Dermis microvascular lymphatic vessel endothelial cell (primary cell): ENCODE results near the gene BCL2A1. TPM values are rescaled to one million over a fixed set of nuclear protein-coding genes. Genes with fewer than 3 reads are reported as not detected.
A peak's percentile ranks its signal among the peaks of the same experiment; 100 is the strongest.
"Not testable (repeated sequence)": the region's sequence is repeated elsewhere in the genome, so short reads cannot be mapped to it uniquely, and the experiment has no call there.

Source experiments
- DNase-seq, 2 donors: peaks; one replicate each; pipeline versions ENCODE4 v3.0.0 to v3.0.0-alpha.2; 2010; ENCODE audit warnings: low read depth in 2 of 2
- total RNA-seq: library from RNA; depleted of rRNA; stranded (reverse); fragments of >200 nt; gene quantifications from 2 replicates; pipeline ENCODE4 v1.2.1, GENCODE V29; 2014

BCL2A1 gene
- 0.13 TPM in 2 replicates for total RNA-seq

- DNase-seq = peak; percentile 8 to 9
These were observed at the start of gene BCL2A1 for GRCh38 chr15:79970624-79971434. BCL2A1 (minus strand) TSS chr15:79971196; CDS start chr15:79971119, 77 bp downstream.

DNA sequence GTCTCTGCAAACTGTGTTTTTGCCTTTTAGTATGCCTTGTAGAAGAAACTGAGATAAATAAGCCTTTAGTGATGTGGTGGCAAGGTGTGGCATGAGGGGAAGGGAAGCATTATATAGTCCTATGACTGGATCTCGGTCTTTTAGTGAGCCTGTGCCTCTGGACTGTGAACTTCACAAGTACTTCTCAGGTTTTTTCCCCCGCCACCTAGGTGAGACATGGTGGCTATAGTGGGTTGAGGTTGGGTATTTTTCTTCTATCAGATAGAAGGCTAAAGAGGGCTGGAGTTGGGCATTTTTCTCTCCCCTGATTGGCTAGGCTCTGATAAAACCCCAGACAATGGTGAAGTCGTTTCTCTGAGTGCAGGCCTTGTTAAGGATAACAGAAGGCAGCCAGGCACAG lies 49.7 kb upstream of the BCL2A1 start:
- no peak for DNase-seq

GRCh38 chr15:80020149-80020548 lies 49.2 kb upstream of the BCL2A1 start:
- DNase-seq = not testable (repeated sequence)

GRCh38 chr15:80019168-80019745 lies 48.3 kb upstream of the BCL2A1 start:
- no peak for DNase-seq

GRCh38 chr15:80017139-80017538 lies 46.1 kb upstream of the BCL2A1 start:
- not testable (repeated sequence) for DNase-seq

DNA sequence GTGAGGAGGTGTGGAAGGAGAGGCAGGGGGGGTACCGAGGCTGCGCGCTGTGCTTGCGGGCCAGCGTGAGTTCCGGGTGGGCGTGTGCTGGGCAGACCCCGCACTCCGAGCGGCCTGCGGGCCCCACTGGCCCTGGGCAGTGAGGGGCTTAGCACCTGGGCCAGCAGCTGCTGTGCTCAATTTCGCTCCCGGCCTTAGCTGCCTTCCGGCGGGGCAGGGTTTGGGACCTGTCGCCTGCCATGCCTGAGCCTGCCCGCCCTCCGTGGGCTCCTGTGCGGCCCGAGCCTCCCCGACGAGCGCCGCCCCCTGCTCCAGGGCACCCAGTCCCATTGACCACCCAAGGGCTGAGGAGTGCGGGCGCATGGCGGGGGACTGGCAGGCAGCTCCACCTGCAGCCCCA lies 45.5 kb upstream of the BCL2A1 start:
- not testable (repeated sequence) for DNase-seq

DNA sequence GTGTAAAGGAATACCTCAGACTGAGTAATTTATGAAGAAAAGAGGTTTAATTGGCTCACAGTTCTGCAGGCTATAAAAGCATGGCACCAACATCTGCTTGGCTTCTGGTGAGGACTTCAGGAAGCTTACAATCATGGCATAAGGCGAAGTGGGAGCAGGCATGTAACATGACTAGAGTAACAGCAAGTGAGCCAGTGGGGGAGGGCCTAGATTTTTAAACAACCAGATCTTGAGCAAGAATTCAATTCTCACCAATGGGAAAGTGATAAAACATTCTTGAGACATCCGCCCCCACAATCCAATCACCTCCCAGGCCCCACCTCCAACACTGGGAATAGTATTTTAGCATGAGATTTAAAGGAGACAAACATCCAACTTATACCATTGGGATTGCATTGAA lies 44.2 kb upstream of the BCL2A1 start:
- no peak for DNase-seq

DNA sequence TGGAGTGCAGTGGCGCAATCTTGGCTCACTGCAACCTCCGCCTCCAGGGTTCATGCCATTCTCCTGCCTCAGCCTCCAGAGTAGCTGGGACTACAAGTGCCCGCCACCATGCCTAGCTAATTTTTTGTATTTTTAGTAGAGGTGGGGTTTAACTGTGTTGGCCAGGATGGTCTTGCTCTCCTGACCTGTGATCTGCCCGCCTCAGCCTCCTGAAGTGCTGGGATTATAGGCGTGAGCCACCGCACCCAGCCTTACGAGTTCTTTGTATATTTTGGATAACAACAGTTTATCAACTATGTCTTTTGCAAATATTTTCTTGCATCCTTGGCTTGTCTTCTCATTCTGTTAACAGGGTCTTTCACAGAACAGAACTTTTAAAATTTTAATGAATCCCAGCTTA lies 43.2 kb upstream of the BCL2A1 start:
- not testable (repeated sequence) for DNase-seq

DNA sequence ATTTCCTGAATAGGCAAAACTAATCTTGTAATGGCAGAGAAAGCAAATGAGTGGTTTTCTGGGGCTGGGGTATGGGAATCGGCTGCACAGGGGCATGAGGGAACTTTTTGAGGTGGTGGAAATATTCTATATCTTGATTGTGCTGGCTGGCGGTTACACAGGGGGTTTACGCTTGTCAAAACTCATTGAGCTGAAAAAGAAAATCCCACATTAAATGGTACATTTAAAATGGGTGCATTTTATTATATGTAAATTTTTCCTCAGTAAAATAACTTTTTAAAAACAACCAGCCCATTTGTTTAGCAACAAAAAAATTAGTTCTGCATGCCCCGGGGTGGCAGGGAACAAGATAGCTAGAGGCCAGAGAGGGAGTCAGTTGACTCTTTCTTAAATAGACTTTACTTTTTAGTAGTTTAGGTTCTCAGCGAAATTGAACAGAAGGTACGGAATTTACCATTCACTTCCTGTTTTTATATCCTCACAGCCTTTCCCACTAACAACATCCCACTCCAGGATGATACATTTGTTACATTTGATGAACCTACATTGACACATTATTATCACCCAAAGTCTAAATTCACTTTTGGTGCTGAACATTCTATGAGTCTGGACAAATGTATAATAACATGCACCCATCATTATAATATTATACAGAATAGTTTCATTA lies 41.2 kb upstream of the BCL2A1 start:
- no peak for DNase-seq

DNA sequence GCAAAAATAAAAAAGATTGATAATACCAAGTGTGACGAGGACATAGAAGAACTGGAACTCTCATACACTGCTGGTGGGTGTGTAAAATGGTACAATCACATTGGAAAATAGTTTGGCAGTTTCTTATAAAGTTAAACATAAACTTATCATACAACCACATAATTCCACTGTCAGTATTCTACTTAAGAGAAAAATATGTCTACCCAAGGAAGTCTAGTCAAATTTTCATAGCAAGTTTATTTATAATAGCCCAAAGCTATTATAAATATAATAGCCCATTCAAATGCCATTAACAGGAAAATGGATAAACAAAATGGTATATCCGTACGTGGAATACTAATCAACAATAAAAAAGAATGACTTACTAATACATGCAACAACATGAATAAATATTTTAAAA lies 40.6 kb upstream of the BCL2A1 start:
- DNase-seq = no peak

- not testable (repeated sequence) for DNase-seq
These were observed 40.1 kb upstream of the BCL2A1 start for GRCh38 chr15:80011041-80011523.

GRCh38 chr15:80010131-80010673 lies 39.2 kb upstream of the BCL2A1 start:
- DNase-seq = no peak

- DNase-seq = no peak
These were observed 36.5 kb upstream of the BCL2A1 start for GRCh38 chr15:80007532-80007931.

DNA sequence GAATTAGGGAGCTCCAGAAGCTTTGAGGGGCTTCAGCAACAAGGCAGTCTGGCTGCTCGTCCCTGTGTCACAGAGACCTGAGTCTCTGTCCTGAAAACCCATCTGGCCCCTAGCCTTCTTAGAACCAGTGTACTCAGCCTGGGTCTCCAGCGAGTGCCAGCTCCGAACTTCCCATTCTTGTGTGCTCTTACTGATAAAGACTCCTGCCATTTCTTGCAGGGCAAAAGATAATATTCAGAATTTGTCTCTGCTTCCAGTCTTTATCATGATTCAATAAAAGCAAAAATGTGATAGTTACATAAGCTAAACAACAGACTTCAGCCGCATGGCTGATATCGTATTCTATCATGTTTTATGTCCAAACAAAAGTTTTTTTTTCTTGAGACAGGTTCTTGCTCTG lies 36.0 kb upstream of the BCL2A1 start:
- no peak for DNase-seq

GRCh38 chr15:80003934-80004472 lies 33.0 kb upstream of the BCL2A1 start:
- DNase-seq = no peak

GRCh38 chr15:80003171-80003570 lies 32.2 kb upstream of the BCL2A1 start:
- DNase-seq = no peak

DNA sequence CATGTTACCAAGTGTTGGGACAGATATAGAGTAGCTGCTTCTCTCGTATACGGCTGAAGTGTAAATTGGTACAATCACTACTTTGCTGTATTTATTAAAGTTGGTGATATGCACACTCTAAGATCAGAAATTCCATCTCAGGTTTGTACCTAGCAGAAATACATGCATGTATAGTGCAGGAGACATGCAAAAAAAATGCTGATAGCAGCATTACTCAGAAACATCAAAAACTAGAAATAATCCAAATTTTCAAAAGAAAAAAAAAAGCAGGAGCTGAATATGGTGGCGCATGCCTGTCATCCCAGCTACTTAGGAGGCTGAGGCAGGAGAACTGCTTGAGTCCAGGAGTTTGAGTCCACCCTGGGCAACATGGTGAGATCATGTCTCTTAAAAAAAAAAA lies 31.3 kb upstream of the BCL2A1 start:
- DNase-seq = no peak

DNA sequence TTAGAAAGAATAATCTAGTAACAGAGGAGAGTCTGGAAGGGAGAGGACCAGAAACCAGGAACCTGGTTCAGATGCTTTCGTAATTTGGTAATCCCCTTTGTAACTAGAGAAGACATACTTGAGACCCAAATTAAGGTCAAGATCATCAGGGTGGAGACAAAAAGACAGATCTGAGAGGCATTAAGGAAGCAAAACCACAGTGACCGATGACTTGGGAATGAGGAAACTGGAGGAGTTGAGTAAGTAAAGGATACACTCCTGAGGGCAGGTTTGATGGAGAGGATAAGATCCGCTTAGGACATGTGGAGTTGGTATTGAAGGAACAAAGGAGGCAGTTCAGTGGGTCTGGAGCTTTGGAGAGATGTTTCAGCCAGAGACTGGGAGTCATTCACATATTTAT lies 23.6 kb upstream of the BCL2A1 start:
- DNase-seq = no peak

DNA sequence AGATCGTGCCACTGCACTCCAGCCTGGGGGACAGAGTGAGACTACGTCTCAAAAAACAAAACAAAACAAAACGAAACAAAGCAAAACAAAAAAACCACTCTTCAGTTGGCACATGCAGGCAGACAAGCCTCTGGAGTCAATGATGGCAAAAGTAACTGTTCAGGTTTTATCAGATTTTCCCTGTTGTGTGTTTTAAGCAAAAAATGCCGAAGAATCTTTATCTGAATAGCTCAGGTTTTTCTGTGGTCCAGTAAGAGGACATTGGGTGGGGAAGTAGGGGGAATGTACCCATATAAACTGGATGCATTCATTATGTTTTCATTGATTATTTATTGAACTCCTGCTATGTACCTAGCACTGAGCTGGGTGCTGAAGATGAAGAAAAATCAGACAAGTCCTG lies 20.8 kb upstream of the BCL2A1 start:
- no peak for DNase-seq

DNA sequence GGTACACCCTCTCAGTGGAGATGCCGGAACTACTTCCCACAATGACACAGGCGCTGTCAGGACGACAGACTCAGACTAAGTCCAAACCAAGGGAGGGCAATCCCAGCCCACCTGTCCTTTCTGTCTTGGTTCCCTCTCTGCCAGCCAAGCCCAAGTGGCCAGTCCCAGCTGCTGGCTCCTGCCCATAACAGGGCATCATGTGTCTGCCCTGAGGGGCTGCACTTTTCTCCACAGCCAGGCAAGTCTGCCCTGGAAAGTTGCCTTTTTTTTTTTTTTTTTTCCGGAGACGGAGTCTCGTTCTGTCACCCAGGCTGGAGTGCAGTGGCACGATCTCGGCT lies 20.0 kb upstream of the BCL2A1 start:
- no peak for DNase-seq

DNA sequence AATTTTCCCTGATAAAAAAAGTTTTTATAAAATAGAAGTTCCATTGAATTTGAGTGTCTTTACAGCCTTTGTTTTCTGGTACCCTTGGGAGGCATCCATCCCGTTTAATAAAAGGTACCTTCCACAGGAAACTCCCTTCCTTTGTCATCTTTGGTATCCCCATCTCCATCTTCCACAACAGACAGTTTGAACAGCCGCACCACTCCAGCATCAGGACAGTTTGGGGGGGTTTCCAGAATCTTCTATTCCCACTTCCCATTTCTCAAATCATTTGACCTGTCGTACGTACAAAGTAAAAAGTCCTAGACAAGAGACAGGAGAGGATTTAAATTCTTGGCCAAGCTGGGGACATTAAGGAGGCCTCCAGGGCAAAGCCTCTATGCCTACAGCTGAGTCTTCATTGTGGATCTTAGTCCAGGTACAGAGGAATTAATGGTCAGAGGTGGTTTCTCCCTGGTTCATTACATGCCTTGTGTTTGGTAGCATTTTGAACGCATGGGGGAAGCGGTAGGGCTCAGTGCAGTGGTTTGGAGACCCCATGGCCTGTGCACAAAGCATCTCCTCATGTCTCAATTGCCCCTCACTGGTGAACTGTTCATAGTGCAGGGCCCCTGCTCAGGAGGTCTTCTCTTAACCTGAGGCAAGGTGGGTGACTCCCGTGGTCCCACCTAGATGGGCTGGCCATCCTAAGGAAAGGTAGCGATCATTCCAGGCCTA lies 19.4 kb upstream of the BCL2A1 start:
- DNase-seq = no peak
